Liver (tissue), 9 donors: ENCODE results near the gene ABCC5. TPM values are rescaled to one million over a fixed set of nuclear protein-coding genes. Genes with fewer than 3 reads are reported as not detected.
"Not testable (repeated sequence)": the region's sequence is repeated elsewhere in the genome, so short reads cannot be mapped to it uniquely, and the experiment has no call there.

Source experiments
- DNase-seq: peaks from one replicate; pipeline ENCODE4 v3.0.0-alpha.2; 2017; ENCODE audit warnings: low spot score
- H3K27ac ChIP-seq, 2 donors: one replicate each; pipeline ENCODE4 v1.7.0; 2013; ENCODE audit warnings: inconsistent platforms in 2 of 2, low read length in 2 of 2, control low read depth in 1 of 2, low read depth in 1 of 2, mild to moderate bottlenecking in 1 of 2
- H3K27me3 ChIP-seq, 4 donors: one replicate each; pipeline versions ENCODE4 v1.6.1 to v1.7.0; 2013; ENCODE audit warnings: low read length in 3 of 4, inconsistent platforms in 1 of 4, mild to moderate bottlenecking in 1 of 4, moderate library complexity in 1 of 4; ENCODE audit not compliant: control insufficient read depth in 4 of 4, insufficient read depth in 4 of 4
- H3K36me3 ChIP-seq, 4 donors: one replicate each; pipeline versions ENCODE4 v1.6.1 to v1.7.0; 2013; ENCODE audit warnings: low read length in 3 of 4, mild to moderate bottlenecking in 3 of 4, low read depth in 1 of 4, moderate library complexity in 1 of 4; ENCODE audit not compliant: control insufficient read depth in 4 of 4, insufficient read depth in 3 of 4
- H3K4me1 ChIP-seq, 4 donors: one replicate each; pipeline versions ENCODE4 v1.6.1 to v1.7.0; 2013; ENCODE audit warnings: low read length in 3 of 4, mild to moderate bottlenecking in 3 of 4, moderate library complexity in 1 of 4; ENCODE audit not compliant: control insufficient read depth in 4 of 4, insufficient read depth in 4 of 4
- H3K4me3 ChIP-seq, 3 donors: one replicate each; pipeline versions ENCODE4 v1.6.1 to v1.7.0; 2013; ENCODE audit warnings: low read length in 3 of 3, control low read depth in 1 of 3, low read depth in 1 of 3, mild to moderate bottlenecking in 1 of 3
- H3K9ac ChIP-seq, 2 donors: one replicate each; pipeline ENCODE4 v1.7.0; 2013; ENCODE audit warnings: low read length in 2 of 2, mild to moderate bottlenecking in 2 of 2, moderate library complexity in 2 of 2, control low read depth in 1 of 2, low read depth in 1 of 2
- H3K9me3 ChIP-seq, 4 donors: one replicate each; pipeline versions ENCODE4 v1.6.1 to v1.7.0; 2013; ENCODE audit warnings: low read length in 3 of 4; ENCODE audit not compliant: control insufficient read depth in 4 of 4
- ATF3 ChIP-seq: IDR thresholded peaks from 2 replicates; pipeline ENCODE4 v1.6.1; 2016; ENCODE audit warnings: antibody characterized with exemption
- CTCF ChIP-seq: fragments of 150-350 bp; IDR thresholded peaks from 2 replicates; pipeline ENCODE4 v1.5.1; 2017; ENCODE audit warnings: improper control_type of control experiment, low read depth, low read length; ENCODE audit not compliant: missing input control
- EGR1 ChIP-seq, 2 donors: IDR thresholded peaks; 2 replicates each; pipeline ENCODE4 v1.6.1; 2016 to 2018; ENCODE audit warnings: antibody characterized with exemption in 2 of 2, low read depth in 2 of 2
- FOXA1 ChIP-seq: IDR thresholded peaks from 2 replicates; pipeline ENCODE4 v1.6.1; 2016; ENCODE audit warnings: antibody characterized with exemption
- FOXA2 ChIP-seq: IDR thresholded peaks from 2 replicates; pipeline ENCODE4 v1.6.1; 2016; ENCODE audit warnings: antibody characterized with exemption
- GABPA ChIP-seq, 2 donors: IDR thresholded peaks in 1 of 2; conservative IDR thresholded peaks in 1 of 2; 2 replicates each; pipeline ENCODE4 v1.6.1; 2016; ENCODE audit warnings: antibody characterized with exemption in 2 of 2, mild to moderate bottlenecking in 1 of 2, moderate library complexity in 1 of 2
- HNF4G ChIP-seq: IDR thresholded peaks from 2 replicates; pipeline ENCODE4 v1.6.1; 2016; ENCODE audit warnings: antibody characterized with exemption
- JUND ChIP-seq, 2 donors: IDR thresholded peaks; 2 replicates each; pipeline ENCODE4 v1.6.1; 2016; ENCODE audit warnings: antibody characterized with exemption in 2 of 2
- MAX ChIP-seq: IDR thresholded peaks from 2 replicates; pipeline ENCODE4 v1.6.1; 2016; ENCODE audit warnings: antibody characterized with exemption
- NR2F2 ChIP-seq: IDR thresholded peaks from 2 replicates; pipeline ENCODE4 v1.6.1; 2016; ENCODE audit warnings: antibody characterized with exemption
- RAD21 ChIP-seq, 2 donors: IDR thresholded peaks; 2 replicates each; pipeline ENCODE4 v1.6.1; 2016; ENCODE audit warnings: antibody characterized with exemption in 2 of 2, mild to moderate bottlenecking in 2 of 2
- REST ChIP-seq: IDR thresholded peaks from 2 replicates; pipeline ENCODE4 v1.6.1; 2016; ENCODE audit warnings: antibody characterized with exemption, mild to moderate bottlenecking
- RXRA ChIP-seq, 2 donors: IDR thresholded peaks; 2 replicates each; pipeline ENCODE4 v1.6.1; 2017 to 2018; ENCODE audit warnings: antibody characterized with exemption in 2 of 2, mild to moderate bottlenecking in 1 of 2
- SP1 ChIP-seq: IDR thresholded peaks from 2 replicates; pipeline ENCODE4 v1.6.1; 2018; ENCODE audit warnings: antibody characterized with exemption, mild to moderate bottlenecking
- YY1 ChIP-seq: IDR thresholded peaks from 2 replicates; pipeline ENCODE4 v1.6.1; 2016; ENCODE audit warnings: antibody characterized with exemption, mild to moderate bottlenecking
- ZBTB33 ChIP-seq: IDR thresholded peaks from 2 replicates; pipeline ENCODE4 v1.6.1; 2016; ENCODE audit warnings: antibody characterized with exemption
- WGBS: extraction: QIAGEN DNeasy Blood & Tissue Kit; methylation state at CpG from one replicate; pipeline ENCODE4 v1.1.7; 2013; 5-methylcytosine and 5-hydroxymethylcytosine counted together
- polyA plus RNA-seq, 2 donors: library from polyadenylated mRNA; stranded (reverse) in 1 of 2; unstranded in 1 of 2; fragments of 200-250 nt in 1 of 2; fragments of >200 nt in 1 of 2; fragmentation: Nextera tagmentation in 1 of 2; extraction: Ambion mirVana in 1 of 2; gene quantifications; one replicate each; pipeline versions ENCODE4 v1.2.1 to v1.2.3, GENCODE V29; 2013 to 2015
- total RNA-seq, 2 donors: library from RNA; depleted of rRNA; stranded (reverse); fragments of >200 nt; gene quantifications; one replicate each; pipeline ENCODE4 v1.2.3, GENCODE V29; 2014
- donor health status: healthy.
- donor health status: healthy.
- donor health status: healthy.
- donor health status: healthy.
- donor health status: healthy.

Gene ABCC5
- total and polyA plus RNA-seq, 4 donors = 2.8 to 35.7 (median 8.1) TPM

- TF ChIP-seq FOXA1 = no peak
- no peak for TF ChIP-seq RAD21 (IDR thresholded peaks at IDR 0.05)
- no peak for TF ChIP-seq HNF4G
- no peak for TF ChIP-seq RXRA (IDR thresholded peaks at IDR 0.05)
- no peak for TF ChIP-seq MAX
- TF ChIP-seq GABPA (IDR thresholded peaks at IDR 0.05 in 1 of 2, conservative IDR thresholded peaks at IDR 0.05 in 1 of 2) = no peak
- TF ChIP-seq FOXA2 = no peak
- TF ChIP-seq EGR1 (IDR thresholded peaks at IDR 0.05; ENCODE audit: low read depth in 2 of 2) = no peak
- TF ChIP-seq YY1 = no peak
- TF ChIP-seq REST = no peak
- TF ChIP-seq ATF3 = no peak
- no peak for TF ChIP-seq NR2F2
- no peak for TF ChIP-seq SP1
- TF ChIP-seq JUND (IDR thresholded peaks at IDR 0.05) = no peak
- TF ChIP-seq ZBTB33 = no peak
- no peak for TF ChIP-seq CTCF
- Histone ChIP-seq H3K4me1 (peaks cover 3 to 22% (median 11%) of the 10 kb centered on the region in 4 donors), H3K9me3 (no peaks in the 10 kb centered on the region), H3K4me3 (no peak overlapping the region), H3K9ac (no peak overlapping the region), H3K27ac (no peak overlapping the region), H3K36me3 (peaks cover 0 to 3% (median 0%) of the 10 kb centered on the region in 4 donors), H3K27me3 (no peaks in the 10 kb centered on the region)
- DNase-seq = no peak
- WGBS = 83% methylated on average over 8 of the region's 8 CpGs
These were observed 139.6 kb downstream of the ABCC5 start for GRCh38 chr3:183878071-183878470.

GRCh38 chr3:183877227-183877626 lies 140.5 kb downstream of the ABCC5 start:
- not testable (repeated sequence) for H3K4me3 ChIP-seq, DNase-seq, H3K27me3 ChIP-seq, H3K9me3 ChIP-seq, H3K9ac ChIP-seq, H3K27ac ChIP-seq, H3K36me3 ChIP-seq
- peaks cover 0 to 15% (median 4%) of the 10 kb centered on the region in 4 donors for H3K4me1 ChIP-seq
- 82% methylated on average over 5 of the region's 5 CpGs for WGBS
